Neural crest cell (in vitro differentiated cells): ENCODE measurements around the gene ARFIP1. TPM values are rescaled to one million over a fixed set of nuclear protein-coding genes. Genes with fewer than 3 reads are reported as not detected.
"Not testable (repeated sequence)": the region's sequence is repeated elsewhere in the genome, so short reads cannot be mapped to it uniquely, and the experiment has no call there.

Experiments used
- DNase-seq: peaks from one replicate; pipeline ENCODE4 v3.0.0; 2021; ENCODE audit warnings: low read depth, mixed read lengths, low spot score
- H3K27ac Mint-ChIP-seq: one replicate; pipeline ENCODE4 v1.8.0; 2021; ENCODE audit warnings: mild to moderate bottlenecking, mixed read lengths; ENCODE audit not compliant: unreplicated experiment
- H3K27me3 Mint-ChIP-seq: 2 replicates; pipeline ENCODE4 v1.8.0; 2021; ENCODE audit warnings: low read depth, mild to moderate bottlenecking, mixed read lengths
- H3K36me3 Mint-ChIP-seq: 2 replicates; pipeline ENCODE4 v1.8.0; 2021; ENCODE audit warnings: low read depth, mild to moderate bottlenecking, mixed read lengths
- H3K4me1 Mint-ChIP-seq: 2 replicates; pipeline ENCODE4 v1.8.0; 2021; ENCODE audit warnings: mixed read lengths
- H3K4me3 Mint-ChIP-seq: one replicate; pipeline ENCODE4 v1.8.0; 2021; ENCODE audit warnings: mild to moderate bottlenecking, mixed read lengths
- H3K9me3 Mint-ChIP-seq: 2 replicates; pipeline ENCODE4 v1.8.0; 2021; ENCODE audit warnings: mixed read lengths
- CTCF ChIP-seq: fragments of 200-600 bp; sonication (generic); conservative IDR thresholded peaks from 2 replicates; pipeline ENCODE4 v1.5.0; 2021; ENCODE audit warnings: antibody characterized with exemption, mild to moderate bottlenecking
- total RNA-seq: library from RNA; stranded (reverse); gene quantifications from 2 replicates; pipeline ENCODE4 v1.2.1, GENCODE V29; 2021

Gene ARFIP1
- total RNA-seq, 1 donor from 2014 or later: 37.4 TPM

DNA sequence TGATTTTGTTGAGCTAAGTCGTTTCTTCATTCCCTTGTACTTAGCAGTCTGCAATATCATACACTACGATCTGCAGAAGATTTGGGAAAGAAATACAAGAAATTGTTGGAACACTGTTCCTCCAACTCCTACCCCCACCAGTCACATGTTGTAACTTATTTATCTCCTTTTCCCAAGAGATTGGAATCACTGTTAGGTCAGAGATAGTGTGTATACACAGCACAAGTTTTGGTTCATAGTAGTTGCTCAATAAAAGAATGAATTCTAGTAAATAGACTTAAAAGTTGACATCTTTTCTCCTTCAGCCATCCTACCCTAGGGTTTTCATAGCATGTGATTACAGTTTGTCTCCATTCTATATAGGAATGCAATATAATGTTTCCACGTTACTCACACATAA, 68.8 kb downstream of the ARFIP1 start:
- no peak for TF ChIP-seq CTCF
- Mint-ChIP-seq H3K27ac (peak overlapping the region; percentile 3), H3K4me1 (peaks cover 25% of the 10 kb centered on the region), H3K36me3 (peaks cover 15% of the 10 kb centered on the region), H3K9me3 (peaks cover 14% of the 10 kb centered on the region), H3K27me3 (no peaks in the 10 kb centered on the region), H3K4me3 (no peak overlapping the region)
- DNase-seq: no peak

DNA sequence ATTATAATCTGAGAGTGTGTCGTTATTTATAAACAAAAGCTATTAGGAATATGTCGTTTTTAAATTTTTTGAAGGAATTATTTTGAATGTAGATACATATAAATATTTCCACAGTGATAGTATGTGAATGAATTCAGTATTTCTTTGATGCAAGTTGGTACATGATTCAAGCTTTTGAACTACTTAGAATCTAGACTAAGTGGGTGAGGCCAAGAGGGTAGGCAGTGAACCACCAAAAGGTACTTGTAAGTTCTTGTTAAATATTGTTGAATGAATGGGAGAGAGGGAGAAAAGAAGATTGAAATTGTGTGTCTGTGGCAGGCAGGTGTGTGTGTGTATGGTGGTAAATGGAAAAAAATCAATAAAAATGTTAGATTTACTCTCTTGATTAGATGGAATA, 69.6 kb downstream of the ARFIP1 start:
- no peak for DNase-seq
- Mint-ChIP-seq H3K9me3 (peaks cover 18% of the 10 kb centered on the region), H3K27me3 (no peaks in the 10 kb centered on the region), H3K4me1 (peaks cover 25% of the 10 kb centered on the region), H3K4me3 (no peak overlapping the region), H3K27ac (no peak overlapping the region), H3K36me3 (peaks cover 19% of the 10 kb centered on the region)
- no peak for TF ChIP-seq CTCF

- Mint-ChIP-seq H3K27ac (no peak overlapping the region), H3K4me3 (no peak overlapping the region), H3K4me1 (peaks cover 25% of the 10 kb centered on the region), H3K36me3 (peaks cover 23% of the 10 kb centered on the region), H3K27me3 (no peaks in the 10 kb centered on the region), H3K9me3 (peaks cover 21% of the 10 kb centered on the region)
- no peak for DNase-seq
- TF ChIP-seq CTCF: no peak
Measured at GRCh38 chr4:152850377-152850776, 70.6 kb downstream of the ARFIP1 start.

- no peak overlapping the region for H3K27ac Mint-ChIP-seq
- H3K9me3 Mint-ChIP-seq: peaks cover 21% of the 10 kb centered on the region
- peaks cover 25% of the 10 kb centered on the region for H3K4me1 Mint-ChIP-seq
- no peak for TF ChIP-seq CTCF
- H3K36me3 Mint-ChIP-seq: peaks cover 25% of the 10 kb centered on the region
- H3K4me3 Mint-ChIP-seq: no peak overlapping the region
- no peak for DNase-seq
- H3K27me3 Mint-ChIP-seq: no peaks in the 10 kb centered on the region
Measured at GRCh38 chr4:152851226-152851625, 71.5 kb downstream of the ARFIP1 start.

DNA sequence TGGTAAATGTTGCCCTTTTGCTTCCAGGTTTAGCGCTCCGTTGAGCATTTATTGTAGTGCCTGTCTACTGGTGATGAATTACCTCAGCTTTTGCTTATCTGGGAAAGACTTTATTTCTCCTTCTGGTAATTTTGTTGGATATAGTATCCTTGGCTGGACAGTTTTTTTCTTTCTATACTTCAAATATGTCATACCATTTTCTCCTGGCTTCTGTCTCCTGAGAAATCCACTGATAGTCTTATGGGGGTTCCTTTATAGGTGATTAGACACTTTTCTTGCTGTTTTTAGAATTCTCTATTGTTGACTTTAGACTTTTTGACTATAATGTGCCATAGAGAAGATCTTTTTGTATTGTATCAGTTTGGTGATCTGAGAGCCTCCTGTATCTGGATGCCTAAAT, 73.5 kb downstream of the ARFIP1 start:
- peaks cover 25% of the 10 kb centered on the region for H3K4me1 Mint-ChIP-seq
- H3K4me3 Mint-ChIP-seq: no peak overlapping the region
- no peaks in the 10 kb centered on the region for H3K27me3 Mint-ChIP-seq
- H3K9me3 Mint-ChIP-seq: peaks cover 19% of the 10 kb centered on the region
- H3K36me3 Mint-ChIP-seq: peaks cover 25% of the 10 kb centered on the region
- H3K27ac Mint-ChIP-seq: no peak overlapping the region
- DNase-seq: no peak
- no peak for TF ChIP-seq CTCF

GRCh38 chr4:152854016-152854415, 74.3 kb downstream of the ARFIP1 start:
- H3K4me3 Mint-ChIP-seq, H3K27ac Mint-ChIP-seq, DNase-seq, H3K27me3 Mint-ChIP-seq: not testable (repeated sequence)
- H3K9me3 Mint-ChIP-seq: peaks cover 19% of the 10 kb centered on the region
- H3K4me1 Mint-ChIP-seq: peaks cover 25% of the 10 kb centered on the region
- H3K36me3 Mint-ChIP-seq: peaks cover 25% of the 10 kb centered on the region
